ENCODE data around the gene TFR2. TPM values are rescaled to one million over a fixed set of nuclear protein-coding genes. Genes with fewer than 3 reads are reported as not detected.

TFR2 gene
- total RNA-seq, 2 donors from 2014 or later = 30.8 to 39.4 TPM

DNA sequence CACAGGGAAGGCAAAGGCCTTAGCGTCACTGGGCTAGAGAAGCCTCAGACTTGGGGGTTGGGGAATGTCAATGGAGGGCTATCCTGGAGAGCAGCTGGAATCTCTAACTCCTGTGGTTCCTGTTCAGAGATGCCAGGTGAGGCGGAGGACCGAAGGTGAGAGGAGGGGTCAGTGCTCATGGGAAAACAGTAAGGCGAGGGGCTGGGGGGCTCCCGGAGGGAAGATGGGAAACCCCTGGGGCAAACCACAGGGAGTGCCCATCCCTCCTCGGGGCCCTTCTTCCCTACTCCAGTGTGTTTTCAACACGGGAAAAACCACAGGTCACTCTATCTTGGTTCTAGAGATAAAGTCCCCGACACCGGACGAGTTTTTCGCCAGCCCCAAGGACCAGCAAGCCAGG is 58.7 kb downstream of the TFR2 start:
- Mint-ChIP-seq H3K4me3 (peak overlapping the region; percentile 98), H3K27me3 (no peaks in the 10 kb centered on the region), H3K27ac (peak overlapping the region; percentile 98), H3K4me1 (peaks cover 18% of the 10 kb centered on the region), H3K9me3 (no peaks in the 10 kb centered on the region), H3K36me3 (ENCODE audit: low read depth) (peaks cover 25% of the 10 kb centered on the region)
- no peak for ATAC-seq (replicated peaks)

GRCh38 chr7:100582041-100582579 is 59.2 kb downstream of the TFR2 start:
- Mint-ChIP-seq H3K9me3 (no peaks in the 10 kb centered on the region), H3K4me1 (peaks cover 18% of the 10 kb centered on the region), H3K27ac (peak overlapping the region; percentile 98), H3K4me3 (peak overlapping the region; percentile 98), H3K27me3 (no peaks in the 10 kb centered on the region), H3K36me3 (ENCODE audit: low read depth) (peaks cover 25% of the 10 kb centered on the region)
- ATAC-seq (replicated peaks) = no peak

- H3K27ac Mint-ChIP-seq = no peak overlapping the region
- H3K27me3 Mint-ChIP-seq = no peaks in the 10 kb centered on the region
- ATAC-seq (replicated peaks) = no peak
- H3K36me3 Mint-ChIP-seq (ENCODE audit: low read depth) = peaks cover 28% of the 10 kb centered on the region
- peaks cover 18% of the 10 kb centered on the region for H3K4me1 Mint-ChIP-seq
- no peaks in the 10 kb centered on the region for H3K9me3 Mint-ChIP-seq
- H3K4me3 Mint-ChIP-seq = no peak overlapping the region
Observed at GRCh38 chr7:100580466-100581283, 60.7 kb downstream of the TFR2 start.

DNA sequence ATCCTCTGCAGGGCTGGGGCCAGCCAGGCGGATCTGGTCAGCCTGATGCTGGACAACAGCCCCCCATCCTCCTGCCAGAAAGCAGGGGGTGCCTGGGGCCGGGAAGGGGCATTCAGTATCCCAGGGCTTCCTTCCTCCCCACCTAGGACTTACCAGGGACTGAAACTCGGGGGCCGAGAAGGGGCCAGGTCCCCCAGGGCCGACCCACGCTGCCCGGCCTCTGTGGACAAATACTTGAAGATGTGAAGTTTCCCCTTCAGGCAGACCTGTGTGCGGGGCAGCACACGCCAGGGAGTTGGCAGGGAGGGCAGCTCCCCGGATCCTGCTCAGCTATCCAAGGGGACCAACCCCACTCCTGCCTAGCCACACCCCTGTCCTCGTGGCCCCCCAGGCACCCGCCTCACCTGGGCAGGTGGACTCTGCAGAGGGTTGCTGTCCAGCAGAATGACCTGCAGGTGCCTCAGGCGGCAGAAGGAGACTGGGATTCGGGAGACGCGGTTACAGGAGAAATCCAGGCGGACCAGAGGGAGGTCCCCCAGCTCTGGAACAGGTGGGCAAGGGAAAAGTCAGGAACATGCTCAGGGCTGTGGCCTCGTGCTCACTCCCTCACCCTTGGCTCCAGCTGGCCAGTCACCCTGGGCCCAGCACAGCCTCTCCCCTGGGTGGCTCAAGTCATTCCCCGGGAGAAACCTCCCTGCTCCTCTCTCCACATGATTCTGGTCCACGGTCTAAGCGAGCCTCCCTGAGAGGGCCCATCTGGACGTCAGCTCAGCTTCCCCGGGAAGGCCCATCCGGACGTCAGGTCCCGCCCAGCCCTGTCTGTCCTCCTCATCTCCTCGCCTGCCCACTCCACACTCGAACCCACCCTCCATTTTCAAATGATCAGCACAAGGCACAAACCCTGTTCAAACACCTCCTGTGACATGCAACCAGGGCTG is 62.8 kb downstream of the TFR2 start:
- H3K9me3 Mint-ChIP-seq = no peaks in the 10 kb centered on the region
- ATAC-seq (replicated peaks) = no peak
- peaks cover 4% of the 10 kb centered on the region for H3K4me1 Mint-ChIP-seq
- no peaks in the 10 kb centered on the region for H3K27me3 Mint-ChIP-seq
- no peak overlapping the region for H3K4me3 Mint-ChIP-seq
- peaks cover 29% of the 10 kb centered on the region for H3K36me3 Mint-ChIP-seq (ENCODE audit: low read depth)
- no peak overlapping the region for H3K27ac Mint-ChIP-seq

- Mint-ChIP-seq H3K36me3 (ENCODE audit: low read depth) (peaks cover 27% of the 10 kb centered on the region), H3K27me3 (no peaks in the 10 kb centered on the region), H3K9me3 (no peaks in the 10 kb centered on the region), H3K27ac (no peak overlapping the region), H3K4me3 (no peak overlapping the region), H3K4me1 (no peaks in the 10 kb centered on the region)
- no peak for ATAC-seq (replicated peaks)
Observed at GRCh38 chr7:100577507-100577906, 63.8 kb downstream of the TFR2 start.

GRCh38 chr7:100577103-100577502 is 64.2 kb downstream of the TFR2 start:
- ATAC-seq (replicated peaks) = no peak

DNA sequence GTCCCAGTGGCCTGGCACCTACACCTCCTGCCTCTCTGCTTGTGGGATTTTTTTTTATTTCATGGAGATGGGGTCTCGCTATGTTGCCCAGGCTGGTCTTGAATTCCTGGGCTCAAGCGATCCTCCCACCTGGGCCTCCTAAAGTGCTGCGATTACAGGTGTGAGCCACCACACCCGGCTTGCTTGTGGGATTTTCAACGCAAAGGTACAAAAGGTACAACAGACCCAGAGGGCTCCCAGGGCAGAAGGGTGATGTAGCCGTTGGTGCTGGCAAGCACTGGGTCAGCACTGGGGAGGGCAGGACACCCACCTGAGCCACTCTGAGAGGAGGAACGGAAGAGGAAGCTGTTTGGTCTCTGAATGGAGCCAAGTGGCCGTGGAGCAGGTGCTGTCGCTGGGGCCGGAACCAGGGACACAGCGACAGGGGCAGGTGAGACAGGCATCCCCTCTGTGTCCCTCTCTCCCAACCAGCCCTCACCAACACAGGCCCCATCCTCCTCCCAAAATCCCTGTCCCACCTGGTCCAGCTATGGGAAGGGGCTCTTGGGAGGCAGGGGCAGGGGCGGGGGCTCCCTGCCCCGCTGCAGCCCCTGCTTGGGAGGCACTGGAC is 64.9 kb downstream of the TFR2 start:
- H3K9me3 Mint-ChIP-seq = no peaks in the 10 kb centered on the region
- no peak overlapping the region for H3K4me3 Mint-ChIP-seq
- H3K27ac Mint-ChIP-seq = no peak overlapping the region
- H3K4me1 Mint-ChIP-seq = peaks cover 5% of the 10 kb centered on the region
- no peak for ATAC-seq (replicated peaks)
- H3K36me3 Mint-ChIP-seq (ENCODE audit: low read depth) = peaks cover 29% of the 10 kb centered on the region
- H3K27me3 Mint-ChIP-seq = no peaks in the 10 kb centered on the region

More at GRCh38 chr7:100577103-100577502, 64.2 kb downstream of the TFR2 start:
- H3K27ac Mint-ChIP-seq = no peak overlapping the region
- no peaks in the 10 kb centered on the region for H3K9me3 Mint-ChIP-seq
- no peaks in the 10 kb centered on the region for H3K27me3 Mint-ChIP-seq
- peaks cover 29% of the 10 kb centered on the region for H3K36me3 Mint-ChIP-seq (ENCODE audit: low read depth)
- H3K4me1 Mint-ChIP-seq = peaks cover under 1% of the 10 kb centered on the region
- H3K4me3 Mint-ChIP-seq = no peak overlapping the region

GRCh38 chr7:100575746-100576383 is 65.5 kb downstream of the TFR2 start:
- Mint-ChIP-seq H3K27me3 (no peaks in the 10 kb centered on the region), H3K9me3 (no peaks in the 10 kb centered on the region), H3K27ac (no peak overlapping the region), H3K4me1 (peaks cover 5% of the 10 kb centered on the region), H3K4me3 (no peak overlapping the region), H3K36me3 (ENCODE audit: low read depth) (peaks cover 25% of the 10 kb centered on the region)
- no peak for ATAC-seq (replicated peaks)

DNA sequence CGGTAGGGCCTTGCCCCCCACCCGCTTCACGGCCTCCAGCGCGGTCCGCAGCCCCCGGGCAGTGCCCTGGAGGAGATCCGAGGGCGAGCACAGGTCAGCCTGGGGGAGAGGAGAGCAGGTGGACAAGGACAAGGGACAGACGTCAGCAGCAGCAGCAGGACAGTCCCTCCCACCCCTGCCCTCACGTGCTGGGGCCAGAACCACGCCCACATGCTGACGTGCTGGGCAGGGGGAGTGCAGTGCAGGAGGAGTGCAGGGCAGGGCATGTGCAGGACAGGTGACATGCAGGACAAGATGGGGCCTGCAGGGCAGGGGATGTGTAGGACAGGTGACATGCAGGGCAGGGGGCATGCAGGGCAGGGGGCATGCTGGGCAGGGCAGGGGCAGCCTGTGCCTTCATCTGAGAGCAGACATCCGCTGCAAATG is 66.1 kb downstream of the TFR2 start:
- H3K4me3 Mint-ChIP-seq = no peak overlapping the region
- no peak overlapping the region for H3K27ac Mint-ChIP-seq
- H3K27me3 Mint-ChIP-seq = no peaks in the 10 kb centered on the region
- ATAC-seq (replicated peaks) = no peak
- H3K4me1 Mint-ChIP-seq = peaks cover 5% of the 10 kb centered on the region
- H3K9me3 Mint-ChIP-seq = no peaks in the 10 kb centered on the region
- peaks cover 25% of the 10 kb centered on the region for H3K36me3 Mint-ChIP-seq (ENCODE audit: low read depth)

- H3K4me1 Mint-ChIP-seq = peaks cover 5% of the 10 kb centered on the region
- no peak for ATAC-seq (replicated peaks)
- no peaks in the 10 kb centered on the region for H3K9me3 Mint-ChIP-seq
- no peak overlapping the region for H3K4me3 Mint-ChIP-seq
- no peak overlapping the region for H3K27ac Mint-ChIP-seq
- peaks cover 25% of the 10 kb centered on the region for H3K36me3 Mint-ChIP-seq (ENCODE audit: low read depth)
- no peaks in the 10 kb centered on the region for H3K27me3 Mint-ChIP-seq
Observed at GRCh38 chr7:100574362-100575205, 66.8 kb downstream of the TFR2 start.

GRCh38 chr7:100573691-100574361 is 67.5 kb downstream of the TFR2 start, which contains the start of gene SAP25:
Gene SAP25 (minus strand): TSS chr7:100573900. CDS start chr7:100573742, 158 bp downstream.
- H3K36me3 Mint-ChIP-seq (ENCODE audit: low read depth) = peaks cover 25% of the 10 kb centered on the region
- H3K4me3 Mint-ChIP-seq = no peak within 1 kb of the TSS
- H3K27me3 Mint-ChIP-seq = no peaks in the 10 kb centered on the region
- peaks cover 12% of the 10 kb centered on the region for H3K4me1 Mint-ChIP-seq
- no peak for ATAC-seq (replicated peaks)
- no peaks in the 10 kb centered on the region for H3K9me3 Mint-ChIP-seq
- H3K27ac Mint-ChIP-seq = no peak within 1 kb of the TSS

GRCh38 chr7:100572949-100573675 is 68.2 kb downstream of the TFR2 start:
- ATAC-seq (replicated peaks) = no peak
- peaks cover 15% of the 10 kb centered on the region for H3K4me1 Mint-ChIP-seq
- H3K9me3 Mint-ChIP-seq = no peaks in the 10 kb centered on the region
- H3K36me3 Mint-ChIP-seq (ENCODE audit: low read depth) = peaks cover 25% of the 10 kb centered on the region
- H3K4me3 Mint-ChIP-seq = no peak overlapping the region
- no peak overlapping the region for H3K27ac Mint-ChIP-seq
- no peaks in the 10 kb centered on the region for H3K27me3 Mint-ChIP-seq
